Measurements from ENCODE around the gene DYNLT5.

GRCh38 chr1:66809736-66810326, 57.6 kb downstream of the DYNLT5 start:
- TF ChIP-seq CTCF (IDR thresholded peaks at IDR 0.05 in 8 of 11, conservative IDR thresholded peaks at IDR 0.05 in 3 of 11) (no peak), POLR2A (IDR thresholded peaks at IDR 0.05) (no peak)

Data from spleen (tissue), 7 donors.